RKO (cell line): ENCODE measurements around the gene LBR.

Experiments used
- DNase-seq: peaks from one replicate; pipeline ENCODE4 v3.0.0-alpha.2; 2016; ENCODE audit warnings: low spot score

Gene LBR

GRCh38 chr1:225464851-225465792 lies 37.3 kb upstream of the LBR start:
- no peak for DNase-seq

DNA sequence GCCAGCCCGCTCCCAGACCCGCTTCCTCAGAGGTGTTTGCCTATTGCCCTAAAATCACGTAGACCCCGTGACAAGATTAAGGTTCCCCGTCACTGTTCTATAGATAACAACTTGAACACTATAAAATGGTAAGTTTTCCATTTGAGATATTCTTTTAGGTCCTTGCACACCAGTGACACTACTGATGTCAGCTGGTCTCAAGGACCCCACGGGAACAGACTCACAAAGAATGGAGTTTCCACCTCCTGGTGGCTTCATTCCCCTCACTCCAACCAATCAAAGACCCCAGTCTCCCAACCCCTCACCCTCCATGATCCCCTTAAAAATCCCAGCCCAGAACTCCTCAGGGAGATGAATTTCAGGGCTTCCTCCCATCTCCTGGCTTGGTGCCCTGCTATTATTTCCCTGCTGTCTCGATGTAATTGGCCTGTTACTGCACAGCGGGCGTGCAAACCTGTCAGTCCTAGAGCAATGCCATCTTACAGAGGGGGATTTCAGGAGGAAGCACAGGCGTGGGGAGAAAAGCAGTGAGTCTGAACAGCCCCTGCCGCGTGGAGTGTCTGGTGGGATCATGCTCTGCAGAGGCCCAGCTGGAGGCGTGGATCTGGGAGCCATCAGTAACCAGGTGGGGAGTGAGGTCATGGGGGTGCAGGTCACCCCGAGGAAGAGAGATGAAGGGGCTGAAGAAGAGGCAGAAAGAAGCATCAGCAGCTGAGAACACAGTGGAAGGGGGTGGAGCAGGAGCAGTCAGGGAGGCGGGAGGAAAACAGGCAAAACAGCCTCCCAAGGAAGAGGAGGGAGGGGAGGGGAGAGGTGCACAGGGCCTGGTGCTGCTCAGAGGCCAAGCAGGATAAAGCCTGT lies 35.1 kb upstream of the LBR start:
- DNase-seq: no peak

DNA sequence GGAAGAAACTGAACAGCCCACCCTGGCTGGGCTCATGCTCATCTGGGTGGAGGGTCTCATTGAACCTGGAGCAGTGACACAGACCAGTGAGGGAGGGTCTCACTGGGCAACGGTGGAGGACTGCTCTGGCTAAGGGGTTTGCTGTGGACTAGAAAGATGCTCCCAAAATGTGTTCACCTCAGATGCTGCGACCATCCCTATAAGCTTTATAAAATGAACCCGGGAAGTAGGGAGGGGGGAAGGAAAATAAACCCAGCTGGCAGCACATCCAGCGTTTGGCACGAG lies 34.5 kb upstream of the LBR start:
- no peak for DNase-seq

DNA sequence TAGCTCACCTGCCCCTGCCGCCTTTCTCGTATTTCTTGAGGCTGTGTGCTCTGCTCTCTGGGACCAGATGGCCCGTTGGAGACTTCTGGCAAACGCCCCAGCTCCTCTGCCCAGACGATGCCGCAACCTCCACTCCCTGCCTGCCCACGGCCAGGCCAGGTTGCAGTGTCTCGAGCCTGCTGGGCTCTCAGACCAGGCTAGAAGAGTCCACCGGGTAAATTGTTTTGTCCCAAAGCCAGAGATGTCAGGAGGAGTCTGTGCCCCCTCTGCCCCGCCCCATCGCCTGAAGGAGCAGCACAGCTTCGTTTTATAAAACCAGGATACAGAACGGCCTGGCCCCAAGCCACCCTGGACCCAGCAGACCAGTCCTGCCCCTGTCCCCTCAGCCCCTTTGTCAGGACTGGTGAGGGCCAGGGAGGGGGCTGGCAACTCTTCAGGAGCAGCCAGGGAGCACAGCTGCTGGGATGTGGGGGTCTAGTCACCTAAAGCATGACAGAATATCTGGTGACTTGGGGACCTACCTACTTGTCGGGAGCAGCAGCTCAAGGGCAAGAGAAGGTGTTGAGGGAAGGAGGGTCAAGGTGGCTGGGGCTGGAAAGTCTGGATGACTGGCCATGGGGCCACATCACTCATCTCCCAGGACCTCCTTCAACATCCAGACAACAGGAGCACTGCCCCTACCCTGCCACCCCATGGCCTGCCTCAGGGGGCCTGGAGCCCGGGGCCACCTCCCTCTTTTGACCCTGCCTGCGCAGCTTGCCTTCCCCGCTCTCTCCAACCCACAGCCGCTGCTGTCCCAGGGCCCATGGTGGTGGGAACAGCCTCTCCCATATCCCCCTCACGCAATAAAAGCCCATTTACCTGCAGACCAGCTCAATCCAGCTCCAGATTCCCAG lies 33.9 kb upstream of the LBR start:
- DNase-seq: no peak

DNA sequence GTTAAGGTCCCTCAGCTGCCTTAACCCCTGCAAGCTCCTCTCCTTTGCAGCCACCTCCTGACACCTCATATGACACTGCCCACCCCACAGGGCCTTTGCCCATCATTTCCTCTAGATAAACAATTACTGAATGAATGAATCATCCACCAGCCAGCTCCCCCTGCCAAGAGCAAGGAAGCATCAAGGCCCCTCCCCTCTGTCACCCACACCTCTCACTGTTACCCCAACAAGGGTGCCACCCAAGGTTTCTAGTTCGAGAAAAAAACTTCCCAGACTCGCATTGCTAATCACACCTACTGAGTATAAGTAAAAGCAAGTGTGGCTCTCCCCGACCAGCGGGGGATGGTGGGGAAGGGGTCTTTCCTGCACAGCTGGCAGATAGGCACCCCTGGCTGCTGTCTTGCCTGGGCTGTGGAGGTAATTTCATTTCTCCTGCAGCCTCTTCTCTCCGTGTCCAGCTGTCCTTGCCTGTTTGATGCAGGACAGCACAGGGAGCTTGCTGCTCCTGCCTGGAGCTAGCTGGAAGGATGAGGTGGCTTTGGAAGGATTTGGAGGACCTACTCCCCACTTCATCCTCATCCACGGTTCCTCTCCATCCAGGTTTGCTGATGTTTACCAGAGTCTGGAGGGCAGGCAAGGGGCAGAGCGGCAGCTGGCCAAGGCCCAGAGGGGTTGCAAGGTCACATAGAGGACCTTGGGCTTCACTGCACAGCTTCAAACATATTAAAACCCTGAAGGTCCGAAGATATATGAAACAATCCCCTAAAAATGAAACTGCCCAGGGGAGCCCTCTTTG lies 33.1 kb upstream of the LBR start:
- no peak for DNase-seq

DNA sequence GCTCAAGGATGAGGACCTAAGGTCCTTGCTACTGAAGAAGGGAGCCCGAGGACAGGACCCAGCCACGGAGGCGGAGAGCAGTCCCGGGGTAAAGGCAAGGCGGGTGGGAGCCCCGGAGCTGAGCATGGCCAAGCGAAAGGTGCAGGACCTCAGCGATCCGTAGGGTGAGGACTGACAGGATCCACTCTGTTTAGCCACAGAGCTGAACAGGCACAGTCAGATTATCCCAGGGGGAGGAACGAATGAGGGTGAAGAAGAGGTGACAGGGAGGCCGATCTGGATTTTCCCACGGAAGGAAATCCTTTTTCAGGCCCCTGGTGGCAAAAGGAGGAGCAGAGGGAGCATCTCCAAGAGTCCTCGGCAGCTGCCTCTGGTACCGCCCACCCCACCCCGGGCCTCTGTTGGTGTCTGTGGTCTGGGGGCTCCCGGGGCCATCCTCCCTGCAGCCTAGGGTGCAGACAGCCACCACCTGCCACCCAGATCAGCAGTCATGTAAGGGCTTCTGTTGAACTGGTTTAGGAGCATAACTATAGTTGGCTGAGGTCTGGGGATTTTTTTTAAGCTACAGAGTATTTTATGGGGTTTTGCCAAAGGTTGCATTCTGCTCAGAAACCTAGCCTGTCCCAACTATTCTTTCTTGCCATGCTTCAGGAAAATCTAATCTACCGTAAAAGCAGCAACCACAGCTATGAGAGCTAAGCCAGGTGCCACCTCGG lies 32.3 kb upstream of the LBR start:
- DNase-seq: no peak

DNA sequence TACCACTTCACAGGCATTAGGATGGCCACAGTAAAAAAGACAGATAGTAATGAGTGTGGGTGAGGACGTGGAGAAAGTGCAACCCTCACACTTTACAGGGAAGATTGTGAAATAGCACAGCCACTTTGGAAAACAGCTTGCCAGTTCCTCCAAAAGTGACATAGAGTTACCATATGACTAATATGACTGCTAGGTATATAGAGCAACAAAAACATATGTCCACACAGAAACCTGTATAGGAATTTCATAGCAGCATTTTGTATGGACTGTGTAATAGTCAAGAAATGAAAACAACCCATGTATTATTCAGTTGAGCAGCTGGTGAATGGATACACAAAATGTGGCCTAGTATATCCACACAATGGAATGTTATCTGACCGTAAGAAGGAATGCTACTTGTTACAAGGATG lies 30.4 kb upstream of the LBR start:
- no peak for DNase-seq

GRCh38 chr1:225454733-225455132 lies 26.9 kb upstream of the LBR start:
- DNase-seq: peak; percentile 77

DNA sequence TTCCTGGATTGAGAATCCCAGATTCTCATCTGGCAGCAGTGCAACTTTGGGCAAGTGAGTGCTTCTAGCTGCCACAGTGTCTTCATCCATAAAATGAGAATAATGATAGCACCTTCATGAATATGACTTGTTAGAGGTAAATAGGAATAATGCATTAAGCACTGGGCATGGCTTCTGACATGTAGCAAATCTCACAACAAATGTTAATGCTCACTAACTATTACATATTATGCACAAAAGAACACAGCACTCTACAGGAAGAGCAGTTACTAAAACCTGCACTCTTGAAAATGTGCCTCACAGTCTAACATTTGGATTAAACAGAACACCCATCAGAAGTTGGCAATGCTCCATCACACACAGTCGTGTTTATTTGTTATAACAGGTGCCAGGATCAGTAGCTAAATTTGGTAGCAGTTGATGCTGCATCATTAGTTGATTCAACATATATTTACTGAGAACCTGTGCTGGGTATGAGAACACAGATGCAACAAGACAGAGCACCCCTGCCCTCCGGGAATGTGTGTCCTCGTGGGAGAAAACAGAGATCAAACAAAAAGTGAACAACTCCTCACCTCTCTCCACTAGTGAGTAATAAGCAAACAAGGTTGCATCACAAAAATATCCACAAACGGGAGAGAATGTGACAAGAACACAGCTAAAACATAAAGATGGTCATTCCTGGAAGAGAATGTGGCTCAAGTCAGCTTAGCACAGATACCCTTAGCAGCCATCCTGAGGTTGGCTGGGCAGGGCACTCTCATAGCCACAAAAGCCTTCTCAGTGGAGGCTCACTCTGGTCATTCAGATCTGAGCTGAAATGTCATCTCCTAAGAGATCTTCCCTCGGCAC lies 26.2 kb upstream of the LBR start:
- DNase-seq: no peak

GRCh38 chr1:225451840-225452515 lies 24.1 kb upstream of the LBR start:
- no peak for DNase-seq

DNA sequence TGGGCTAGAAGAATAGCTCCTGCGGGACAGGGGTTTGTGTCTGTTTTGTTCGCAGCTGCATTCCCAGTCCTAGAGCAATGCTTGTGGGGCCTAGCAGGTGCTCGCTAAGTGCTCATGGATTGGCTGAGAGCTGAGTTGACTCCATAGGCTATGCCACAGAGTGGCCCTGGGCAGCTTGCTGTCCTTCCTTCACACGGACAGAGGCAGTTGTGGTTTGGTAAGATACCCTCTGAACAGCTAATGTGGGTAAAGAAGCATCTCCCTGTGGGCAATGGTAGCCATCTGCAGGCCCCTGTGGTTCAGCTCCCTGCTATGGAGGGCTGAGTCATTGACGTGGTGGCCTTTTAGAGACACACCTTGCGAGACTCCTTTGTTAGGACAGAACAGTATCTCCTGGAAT lies 23.5 kb upstream of the LBR start:
- DNase-seq: no peak

- DNase-seq: no peak
Observed at GRCh38 chr1:225450491-225451191, 22.8 kb upstream of the LBR start.

- no peak for DNase-seq
Observed at GRCh38 chr1:225449774-225450173, 21.9 kb upstream of the LBR start.

GRCh38 chr1:225449261-225449660 lies 21.4 kb upstream of the LBR start:
- no peak for DNase-seq

DNA sequence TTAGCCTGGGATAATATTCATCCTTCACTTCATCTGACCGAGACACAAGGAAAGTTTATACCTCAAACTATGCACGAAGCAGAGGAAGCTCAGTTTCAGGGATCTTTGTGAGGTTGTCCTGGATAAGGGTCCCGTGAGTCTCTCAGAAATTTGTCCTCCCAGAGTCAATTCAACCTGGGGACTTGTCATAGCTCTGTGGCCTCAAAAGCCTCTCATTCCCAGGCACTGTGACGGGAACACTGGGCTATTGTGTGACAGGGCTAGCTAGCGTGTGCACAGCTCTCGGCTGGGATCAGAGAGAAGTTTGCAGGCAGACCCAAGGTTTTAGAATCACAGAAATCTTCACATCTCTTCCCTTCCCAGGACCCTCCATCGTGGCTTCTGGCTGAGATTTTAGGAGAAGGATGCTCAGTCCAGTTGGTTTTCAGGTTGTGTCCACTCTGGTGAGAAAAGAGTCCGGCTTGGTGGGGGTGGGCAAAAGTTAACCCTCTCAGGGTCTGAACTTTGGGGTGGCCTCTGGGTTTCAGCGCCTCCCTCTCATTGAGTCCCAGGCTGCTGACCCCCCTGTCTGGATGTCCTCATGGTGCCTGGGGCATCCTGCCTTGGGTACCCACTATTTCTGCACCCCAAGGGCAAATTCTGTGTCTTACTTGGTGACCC lies 20.4 kb upstream of the LBR start:
- no peak for DNase-seq

DNA sequence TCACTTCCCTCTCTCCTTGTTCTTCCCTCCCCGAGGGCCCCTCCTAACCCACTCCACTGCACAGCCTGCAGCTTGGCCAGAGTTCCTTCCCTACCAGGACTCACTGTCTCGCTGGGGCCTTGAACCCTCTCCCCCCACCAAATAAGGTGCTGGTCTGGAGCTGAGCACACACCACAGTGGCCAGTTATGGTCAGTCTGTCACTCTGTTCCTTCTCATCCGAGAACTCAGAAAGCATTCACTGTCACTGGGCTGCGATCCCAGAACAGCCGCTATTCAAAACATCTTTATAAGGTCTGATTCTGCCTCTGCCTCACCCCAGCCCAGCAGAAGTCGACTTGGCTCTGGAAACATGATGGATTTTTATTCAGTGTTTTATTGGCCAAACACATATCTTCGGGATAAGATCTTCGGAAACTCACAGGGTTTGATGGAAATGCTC lies 19.8 kb upstream of the LBR start:
- DNase-seq: no peak

DNA sequence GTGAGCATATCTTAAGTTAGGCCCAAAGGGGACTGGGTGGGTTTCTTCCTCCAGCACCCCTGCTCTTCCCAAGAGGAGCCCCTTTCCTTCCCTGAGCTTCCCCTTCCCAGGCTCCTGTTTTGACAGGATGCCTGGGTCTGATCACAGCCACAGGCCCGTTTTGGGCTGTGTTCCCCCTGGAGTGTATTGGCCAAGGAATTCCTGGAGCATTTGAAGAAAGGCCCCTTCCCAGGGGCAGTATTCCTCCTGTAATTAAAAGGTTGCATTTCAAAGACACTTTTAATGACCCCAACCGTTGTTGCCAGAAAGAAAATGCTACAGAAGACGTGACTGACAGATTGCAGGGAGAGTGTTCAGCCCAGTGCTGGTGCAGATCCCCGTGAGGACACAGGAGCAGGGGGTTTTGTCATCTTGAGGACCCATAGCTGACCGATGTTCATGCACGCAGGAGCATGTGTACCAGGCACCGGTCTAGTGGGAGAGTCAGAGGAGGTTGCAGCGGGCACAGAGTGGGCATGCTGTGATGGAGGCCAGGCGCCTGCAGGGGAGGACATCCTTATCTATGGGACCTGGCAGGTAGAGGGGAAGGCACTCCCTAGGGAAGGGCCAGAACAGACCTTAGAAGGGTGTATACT lies 19.3 kb upstream of the LBR start:
- no peak for DNase-seq

- DNase-seq: no peak
Observed at GRCh38 chr1:225446595-225446960, 18.7 kb upstream of the LBR start.
